ENCODE measurements around the gene LMNTD1.

DNA sequence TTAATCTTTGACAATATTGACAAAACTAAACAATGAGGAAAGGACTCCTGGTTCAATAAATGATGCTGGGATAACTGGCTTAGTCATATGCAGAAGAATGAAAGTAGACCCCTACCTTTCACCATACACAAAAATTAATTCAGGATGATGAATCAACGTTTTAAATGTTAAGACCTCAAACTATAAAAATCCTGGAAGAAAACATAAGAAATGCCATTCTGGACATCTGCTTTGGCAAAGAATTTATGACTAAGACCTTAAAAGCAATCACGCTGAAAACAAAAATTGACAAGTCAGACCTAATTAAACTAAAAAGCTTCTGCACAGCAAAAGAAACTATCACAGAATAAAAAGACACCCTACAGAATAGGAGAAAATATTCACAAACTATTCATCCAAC lies 97.4 kb downstream of the LMNTD1 start:
- TF ChIP-seq, protein P1, sequence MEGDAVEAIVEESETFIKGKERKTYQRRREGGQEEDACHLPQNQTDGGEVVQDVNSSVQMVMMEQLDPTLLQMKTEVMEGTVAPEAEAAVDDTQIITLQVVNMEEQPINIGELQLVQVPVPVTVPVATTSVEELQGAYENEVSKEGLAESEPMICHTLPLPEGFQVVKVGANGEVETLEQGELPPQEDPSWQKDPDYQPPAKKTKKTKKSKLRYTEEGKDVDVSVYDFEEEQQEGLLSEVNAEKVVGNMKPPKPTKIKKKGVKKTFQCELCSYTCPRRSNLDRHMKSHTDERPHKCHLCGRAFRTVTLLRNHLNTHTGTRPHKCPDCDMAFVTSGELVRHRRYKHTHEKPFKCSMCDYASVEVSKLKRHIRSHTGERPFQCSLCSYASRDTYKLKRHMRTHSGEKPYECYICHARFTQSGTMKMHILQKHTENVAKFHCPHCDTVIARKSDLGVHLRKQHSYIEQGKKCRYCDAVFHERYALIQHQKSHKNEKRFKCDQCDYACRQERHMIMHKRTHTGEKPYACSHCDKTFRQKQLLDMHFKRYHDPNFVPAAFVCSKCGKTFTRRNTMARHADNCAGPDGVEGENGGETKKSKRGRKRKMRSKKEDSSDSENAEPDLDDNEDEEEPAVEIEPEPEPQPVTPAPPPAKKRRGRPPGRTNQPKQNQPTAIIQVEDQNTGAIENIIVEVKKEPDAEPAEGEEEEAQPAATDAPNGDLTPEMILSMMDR (IDR thresholded peaks at IDR 0.05): no peak
- TF ChIP-seq POLR2AphosphoS5 (IDR thresholded peaks at IDR 0.05) (no peak), EP300 (IDR thresholded peaks at IDR 0.05) (no peak), POLR2A (IDR thresholded peaks at IDR 0.05) (no peak)

All from upper lobe of left lung (tissue), 4 donors.